NCI-H2081 treated with DMSO at 0.1 percent for 48 hours (cell line): ENCODE results near the gene PDAP1.
A peak's percentile ranks its signal among the peaks of the same experiment; 100 is the strongest.
"Not testable (repeated sequence)": the region's sequence is repeated elsewhere in the genome, so short reads cannot be mapped to it uniquely, and the experiment has no call there.

ENCODE experiments used
- DNase-seq: peaks from one replicate; lab custom pipeline; 2025; lab: John Stamatoyannopoulos, UW

Gene PDAP1

GRCh38 chr7:99396418-99397296 lies 11.7 kb downstream of the PDAP1 start:
- no peak for DNase-seq

- DNase-seq: no peak
Measured at GRCh38 chr7:99395616-99396327, 12.6 kb downstream of the PDAP1 start.

- DNase-seq: no peak
Measured at GRCh38 chr7:99394188-99394502, 14.3 kb downstream of the PDAP1 start.

GRCh38 chr7:99393355-99394187 lies 14.8 kb downstream of the PDAP1 start:
- DNase-seq: no peak

- DNase-seq: peak; percentile 36
Measured at GRCh38 chr7:99392659-99393354, 15.6 kb downstream of the PDAP1 start.

- no peak for DNase-seq
Measured at GRCh38 chr7:99392046-99392445, 16.4 kb downstream of the PDAP1 start.

- no peak for DNase-seq
Measured at GRCh38 chr7:99390941-99391602, 17.3 kb downstream of the PDAP1 start.

GRCh38 chr7:99389772-99390171 lies 18.6 kb downstream of the PDAP1 start:
- no peak for DNase-seq

GRCh38 chr7:99387912-99388311 lies 20.5 kb downstream of the PDAP1 start:
- DNase-seq: no peak

- not testable (repeated sequence) for DNase-seq
Measured at GRCh38 chr7:99387239-99387635, 21.2 kb downstream of the PDAP1 start.

GRCh38 chr7:99386584-99387238 lies 21.7 kb downstream of the PDAP1 start:
- no peak for DNase-seq

GRCh38 chr7:99385564-99385963 lies 22.8 kb downstream of the PDAP1 start:
- DNase-seq: no peak

GRCh38 chr7:99384523-99384922 lies 23.9 kb downstream of the PDAP1 start:
- no peak for DNase-seq

GRCh38 chr7:99383791-99384370 lies 24.5 kb downstream of the PDAP1 start:
- DNase-seq: no peak

- DNase-seq: no peak
Measured at GRCh38 chr7:99383203-99383602, 25.2 kb downstream of the PDAP1 start.

- DNase-seq: no peak
Measured at GRCh38 chr7:99381664-99382075, 26.7 kb downstream of the PDAP1 start.

GRCh38 chr7:99380823-99381663 lies 27.4 kb downstream of the PDAP1 start:
- DNase-seq: no peak

GRCh38 chr7:99380032-99380822 lies 28.2 kb downstream of the PDAP1 start:
- DNase-seq: no peak

GRCh38 chr7:99379693-99380031 lies 28.7 kb downstream of the PDAP1 start:
- DNase-seq: not testable (repeated sequence)
